ENCODE results near the gene NINJ2. TPM values are rescaled to one million over a fixed set of nuclear protein-coding genes. Genes with fewer than 3 reads are reported as not detected.

Gene NINJ2
- total and polyA plus RNA-seq, 12 donors: 1.9 to 25.7 (median 8.3) TPM

DNA sequence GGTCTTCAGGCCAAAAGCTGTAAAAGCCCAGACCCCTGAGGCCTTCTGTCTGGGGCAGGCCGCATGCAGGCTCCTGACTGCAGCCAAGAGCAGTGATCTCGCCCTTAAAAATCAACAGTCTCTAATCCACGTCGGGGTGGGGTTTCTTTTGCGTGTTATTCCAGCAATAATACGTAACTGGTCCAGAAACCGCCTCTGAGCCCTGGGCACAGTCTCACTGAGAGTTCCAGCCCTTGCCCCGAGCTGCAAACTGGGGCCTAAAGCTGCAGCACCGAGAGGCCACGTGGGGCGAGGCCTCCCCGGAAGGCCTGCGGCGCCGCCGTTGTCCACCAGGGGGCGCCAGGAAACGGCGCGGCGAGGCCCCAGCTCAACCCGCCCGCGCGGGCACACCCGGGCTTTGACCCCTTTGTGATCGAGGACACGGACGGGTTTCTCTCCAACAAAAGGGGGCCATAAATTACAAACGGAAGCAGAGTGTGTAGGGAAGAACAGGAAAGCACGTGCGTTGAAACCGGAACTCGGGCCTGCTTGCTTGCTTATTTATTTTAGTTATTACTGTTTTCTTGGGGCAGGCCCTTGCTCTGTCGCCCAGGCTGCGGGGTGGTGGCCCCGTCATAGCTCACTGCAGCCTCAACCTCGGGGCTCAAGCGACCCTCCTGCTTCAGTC lies 87.2 kb downstream of the NINJ2 start:
- Histone ChIP-seq H3K36me3 (no peaks in the 10 kb centered on the region), H3K9me3 (no peaks in the 10 kb centered on the region), H3K4me3 (peak overlapping the region in 5 of 10 donors; percentile 7 to 24 (median 19)), H3K27ac (peak overlapping the region; percentile 47 to 87 (median 76)), H3K4me1 (peaks cover 34 to 66% (median 56%) of the 10 kb centered on the region in 9 donors), H3K27me3 (no peaks in the 10 kb centered on the region)
- 10 to 11% methylated on average over 38 to 39 of the region's 39 CpGs for WGBS, 2 donors
- peak; percentile 68 to 87 for DNase-seq
- TF ChIP-seq, protein P1, sequence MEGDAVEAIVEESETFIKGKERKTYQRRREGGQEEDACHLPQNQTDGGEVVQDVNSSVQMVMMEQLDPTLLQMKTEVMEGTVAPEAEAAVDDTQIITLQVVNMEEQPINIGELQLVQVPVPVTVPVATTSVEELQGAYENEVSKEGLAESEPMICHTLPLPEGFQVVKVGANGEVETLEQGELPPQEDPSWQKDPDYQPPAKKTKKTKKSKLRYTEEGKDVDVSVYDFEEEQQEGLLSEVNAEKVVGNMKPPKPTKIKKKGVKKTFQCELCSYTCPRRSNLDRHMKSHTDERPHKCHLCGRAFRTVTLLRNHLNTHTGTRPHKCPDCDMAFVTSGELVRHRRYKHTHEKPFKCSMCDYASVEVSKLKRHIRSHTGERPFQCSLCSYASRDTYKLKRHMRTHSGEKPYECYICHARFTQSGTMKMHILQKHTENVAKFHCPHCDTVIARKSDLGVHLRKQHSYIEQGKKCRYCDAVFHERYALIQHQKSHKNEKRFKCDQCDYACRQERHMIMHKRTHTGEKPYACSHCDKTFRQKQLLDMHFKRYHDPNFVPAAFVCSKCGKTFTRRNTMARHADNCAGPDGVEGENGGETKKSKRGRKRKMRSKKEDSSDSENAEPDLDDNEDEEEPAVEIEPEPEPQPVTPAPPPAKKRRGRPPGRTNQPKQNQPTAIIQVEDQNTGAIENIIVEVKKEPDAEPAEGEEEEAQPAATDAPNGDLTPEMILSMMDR (IDR thresholded peaks at IDR 0.05): peak; percentile 99 to 100 (median 100)
- ATAC-seq: peak; percentile 35 to 77 (median 60)
- intact Hi-C loops (cut with DNase I): loop anchor here (1.0 to 10.0 kb wide), 9 partner anchors 66 to 1009 kb away; partner anchors contain the start of gene WNK1 (in 2 of the 10)

- peak overlapping the region; percentile 47 to 87 (median 76) for H3K27ac ChIP-seq
- peaks cover 34 to 74% (median 66%) of the 10 kb centered on the region in 9 donors for H3K4me1 ChIP-seq
- ATAC-seq: peak in 1 of 8 donors; percentile 23
- TF ChIP-seq, protein P1 (IDR thresholded peaks at IDR 0.05): no peak
- H3K4me3 ChIP-seq: no peak overlapping the region
- H3K27me3 ChIP-seq: no peaks in the 10 kb centered on the region
- WGBS, 2 donors: 88 to 91% methylated on average over 7 of the region's 7 CpGs
- DNase-seq: no peak
- no peaks in the 10 kb centered on the region for H3K9me3 ChIP-seq
- intact Hi-C loops (cut with DNase I): loop anchor here in 8 of 10 donors (5.0 to 10.0 kb wide), 6 partner anchors 67 to 1010 kb away; partner anchors contain the start of gene WNK1 (in 2 of the 8)
- no peaks in the 10 kb centered on the region for H3K36me3 ChIP-seq
Observed at GRCh38 chr12:575129-575502, 88.1 kb downstream of the NINJ2 start.

DNA sequence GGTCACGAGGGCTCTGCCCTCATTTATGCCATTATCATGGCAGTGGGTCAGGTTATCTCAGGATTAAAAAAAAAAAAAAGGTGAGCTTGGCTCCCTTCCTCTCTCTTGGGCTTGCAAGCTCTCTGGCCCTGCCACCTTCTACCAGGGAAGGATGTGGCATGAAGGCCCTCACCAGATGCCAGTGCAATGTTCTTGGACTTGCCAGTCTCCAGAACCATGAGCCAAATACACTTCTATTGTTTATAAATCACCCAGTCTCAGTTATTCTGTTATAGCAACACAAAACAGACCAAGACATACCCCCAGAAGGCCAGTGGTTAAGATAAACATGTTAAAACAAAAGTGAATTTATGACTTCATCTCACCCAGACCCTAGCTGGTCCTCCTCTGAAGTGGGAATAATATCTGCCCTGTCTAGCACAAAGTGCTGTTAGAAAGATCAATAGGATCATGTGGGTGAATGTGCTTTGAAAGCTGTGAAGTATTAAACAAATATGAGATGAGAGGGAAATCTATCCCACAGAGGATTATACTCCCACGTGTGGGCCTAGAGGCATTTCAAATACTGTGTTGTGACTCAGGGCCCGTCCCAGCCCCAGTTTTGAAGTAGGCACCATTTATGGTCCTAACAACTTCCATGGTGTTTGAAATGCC lies 88.6 kb downstream of the NINJ2 start:
- Histone ChIP-seq H3K27me3 (no peaks in the 10 kb centered on the region), H3K4me1 (peaks cover 34 to 77% (median 64%) of the 10 kb centered on the region in 9 donors), H3K36me3 (no peaks in the 10 kb centered on the region), H3K9me3 (no peaks in the 10 kb centered on the region), H3K27ac (peak overlapping the region; percentile 47 to 87 (median 76)), H3K4me3 (no peak overlapping the region)
- ATAC-seq (no peak), DNase-seq (no peak)
- TF ChIP-seq, protein P1 (IDR thresholded peaks at IDR 0.05): no peak
- intact Hi-C loops (cut with DNase I): loop anchor here in 9 of 10 donors (1.0 to 10.0 kb wide), 11 partner anchors 68 to 1010 kb away; partner anchors contain the start of genes WNK1 (in 4 of the 9) and RAD52 (in 1 of the 9)
- WGBS, 2 donors: 86 to 90% methylated on average over 3 of the region's 3 CpGs

DNA sequence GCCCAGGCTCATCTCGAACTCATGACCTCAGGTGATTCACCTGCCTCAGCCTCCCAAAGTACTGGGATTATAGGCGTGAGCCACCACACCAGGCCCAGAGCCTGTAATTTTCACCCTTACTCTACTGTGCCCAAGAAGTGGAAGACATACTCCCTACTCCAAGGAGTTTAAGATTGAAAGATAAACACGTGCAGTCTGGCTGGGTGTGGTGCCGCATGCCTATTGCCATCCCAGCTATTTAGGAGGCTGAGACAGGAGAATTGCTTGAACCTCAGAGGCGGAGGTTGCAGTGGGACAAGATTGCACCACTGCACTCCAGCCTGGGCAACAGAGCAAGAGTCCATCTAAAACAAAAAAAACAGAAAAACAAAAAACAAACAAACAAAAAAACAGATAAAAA lies 90.0 kb downstream of the NINJ2 start:
- Histone ChIP-seq H3K36me3 (no peaks in the 10 kb centered on the region), H3K27me3 (no peaks in the 10 kb centered on the region), H3K9me3 (no peaks in the 10 kb centered on the region), H3K4me3 (no peak overlapping the region), H3K27ac (peak overlapping the region in 6 of 10 donors; percentile 30 to 99 (median 92)), H3K4me1 (peaks cover 33 to 71% (median 58%) of the 10 kb centered on the region in 9 donors)
- TF ChIP-seq, protein P1 (IDR thresholded peaks at IDR 0.05): no peak
- 89 to 92% methylated on average over 5 of the region's 5 CpGs for WGBS, 2 donors
- intact Hi-C loops (cut with DNase I): loop anchor here in 7 of 10 donors (5.0 to 10.0 kb wide), 9 partner anchors 69 to 1012 kb away; partner anchors contain the start of genes RAD52 (in 1 of the 7) and WNK1 (in 1 of the 7)
- DNase-seq (no peak), ATAC-seq (no peak)
